Measurements from ENCODE around the gene GLG1.
A peak's percentile ranks its signal among the peaks of the same experiment; 100 is the strongest.
"Not testable (repeated sequence)": the region's sequence is repeated elsewhere in the genome, so short reads cannot be mapped to it uniquely, and the experiment has no call there.

GLG1 gene

DNA sequence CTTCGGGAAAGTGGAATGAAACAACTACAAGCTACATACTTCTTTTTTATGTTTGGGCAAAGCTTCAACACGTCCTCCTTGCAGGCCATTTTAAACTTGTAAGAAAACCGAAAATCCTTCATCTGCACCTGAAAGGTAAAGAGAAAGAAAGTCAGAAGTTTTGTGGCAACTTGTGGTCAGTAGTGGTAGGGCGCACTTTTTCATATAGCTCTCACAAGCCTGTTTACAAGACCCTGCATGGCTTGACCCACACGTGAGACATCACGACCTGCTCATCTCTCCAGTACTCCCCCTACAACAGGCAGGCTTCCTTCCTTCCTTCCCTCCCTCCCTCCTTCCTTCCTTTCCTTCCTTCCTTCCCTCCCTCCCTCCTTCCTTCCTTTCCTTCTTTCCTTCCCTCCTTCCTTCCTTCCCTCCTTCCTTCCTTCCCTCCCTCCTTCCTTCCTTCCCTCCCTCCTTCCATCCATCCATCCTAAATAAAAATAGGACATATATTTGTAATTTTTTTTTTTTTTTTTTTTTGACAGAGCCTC is 136.9 kb downstream of the GLG1 start:
- no peak for DNase-seq

DNA sequence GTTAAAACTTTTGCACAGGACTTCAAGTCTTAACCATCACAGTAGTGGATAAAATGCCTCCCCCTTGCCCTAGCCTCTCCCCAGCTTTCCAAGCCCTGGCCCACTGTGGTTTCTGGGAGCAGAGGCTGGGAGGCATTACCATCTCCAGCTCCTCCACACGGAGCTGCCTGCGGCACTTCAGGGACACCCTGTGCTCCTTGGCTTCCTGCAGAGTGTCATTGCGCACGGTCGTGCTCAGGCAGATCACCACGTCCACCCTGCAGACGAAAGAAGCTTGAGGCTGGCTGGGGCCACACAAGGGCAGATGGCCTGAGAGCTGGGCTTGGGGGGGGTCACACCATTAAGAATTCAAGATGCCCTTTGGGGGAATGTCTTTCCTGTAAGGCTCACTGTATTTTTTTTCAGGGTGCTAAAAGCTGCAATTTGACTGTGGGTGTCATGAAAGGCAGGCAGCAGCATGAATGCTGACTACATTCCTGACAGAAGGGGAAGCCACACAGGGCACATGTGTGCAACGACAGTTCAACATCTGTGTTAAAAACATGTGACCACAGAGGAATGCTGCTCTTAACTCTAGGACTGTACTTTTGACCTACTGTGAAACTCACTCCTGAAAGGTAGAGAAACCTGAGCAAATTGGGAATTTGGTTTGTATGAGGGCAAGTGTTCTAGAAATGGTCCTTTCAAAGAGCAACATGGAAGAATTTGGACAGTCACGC is 137.9 kb downstream of the GLG1 start:
- DNase-seq = no peak

DNA sequence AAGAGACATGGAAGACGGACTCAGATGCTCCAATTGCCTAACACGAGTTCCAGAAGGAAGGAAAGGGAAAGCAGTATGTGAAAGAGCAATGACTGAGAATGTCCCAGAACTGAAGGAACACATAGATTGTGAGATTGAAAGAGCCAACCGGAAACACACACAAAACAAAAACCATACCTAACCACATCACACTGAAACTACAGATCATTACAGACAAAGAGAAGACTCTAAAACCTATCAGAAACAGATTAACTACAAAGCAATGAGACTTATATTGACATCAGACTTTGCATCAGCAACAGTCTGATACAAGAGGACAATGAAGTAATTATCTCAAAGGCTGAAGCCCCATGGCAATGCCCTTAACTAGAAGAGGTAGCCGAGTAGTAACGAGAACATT is 140.0 kb downstream of the GLG1 start:
- DNase-seq = no peak

DNA sequence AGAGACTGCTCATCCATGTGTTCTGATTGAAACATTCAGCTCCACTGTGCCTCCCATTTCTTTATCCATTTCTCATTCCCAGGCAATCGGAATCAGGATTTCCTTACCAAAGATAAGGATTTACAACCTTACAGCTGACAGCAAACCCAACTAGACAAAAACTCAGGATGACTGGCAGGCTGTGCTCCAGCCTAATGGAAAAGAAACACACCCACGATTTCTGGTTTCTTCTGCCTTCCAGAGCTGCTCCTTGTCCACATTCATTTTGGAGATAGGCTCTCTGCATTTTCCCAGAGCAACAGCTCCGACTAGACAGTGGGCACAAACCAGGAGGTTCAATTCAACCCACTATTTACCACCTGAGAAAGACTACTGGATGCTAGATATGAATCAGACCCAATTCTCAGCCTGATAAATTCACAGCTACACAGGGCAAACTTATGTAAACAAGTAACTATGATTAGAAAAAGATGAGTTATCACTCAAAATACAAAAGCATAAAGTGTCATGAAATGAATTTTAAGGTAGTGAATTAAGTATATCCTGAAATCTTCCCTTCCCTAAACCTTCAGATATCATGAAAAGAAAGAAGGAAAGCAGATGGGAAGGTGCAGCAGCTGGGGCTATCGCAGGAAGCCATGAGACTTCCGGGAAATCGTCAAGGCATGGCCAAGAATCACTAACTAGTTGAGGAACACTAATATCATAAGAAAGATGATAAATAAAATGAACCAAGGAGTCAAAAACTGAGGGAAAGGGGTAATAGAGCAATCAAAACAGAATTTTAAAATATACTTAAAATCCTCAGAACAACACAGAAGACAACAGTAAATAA is 140.8 kb downstream of the GLG1 start:
- DNase-seq = no peak

DNA sequence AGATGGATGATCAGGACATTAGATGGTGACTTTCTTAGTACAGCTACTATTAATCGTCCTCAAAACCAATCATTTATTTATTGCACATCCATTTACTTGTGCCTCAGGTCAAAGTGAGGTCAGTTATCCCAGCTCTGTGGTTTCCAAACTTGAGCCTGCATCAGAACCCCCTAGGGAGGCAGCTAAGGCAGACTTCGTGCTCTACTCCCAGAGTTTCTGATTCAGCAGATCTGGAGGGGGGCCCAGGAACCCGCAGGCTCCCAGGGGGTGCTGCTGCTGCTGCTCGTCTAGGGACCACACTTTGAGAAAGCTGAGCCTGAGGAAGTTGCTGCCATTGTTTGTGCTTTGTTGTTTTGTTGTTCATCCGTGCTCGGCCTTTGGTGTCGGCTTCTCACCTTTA is 141.6 kb downstream of the GLG1 start:
- DNase-seq = no peak

DNA sequence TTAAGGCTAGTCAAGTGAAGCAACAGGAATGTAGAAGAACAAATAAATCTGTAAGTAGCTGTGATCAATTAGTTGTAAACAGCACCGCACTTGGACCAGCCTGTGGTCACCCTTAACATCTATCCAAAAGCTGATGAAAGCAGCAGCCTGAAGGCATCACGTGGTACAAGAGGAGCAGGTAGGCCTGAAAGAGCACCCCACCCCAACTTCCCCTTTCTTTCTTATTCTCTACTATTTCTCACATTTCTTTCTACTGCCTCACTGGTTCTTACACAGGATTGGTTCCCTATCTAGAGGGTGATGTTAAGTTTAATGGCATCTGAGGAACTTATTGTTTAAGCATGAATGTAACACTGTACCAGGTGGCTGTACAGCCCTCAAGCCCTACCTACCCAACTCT is 143.0 kb downstream of the GLG1 start:
- no peak for DNase-seq

DNA sequence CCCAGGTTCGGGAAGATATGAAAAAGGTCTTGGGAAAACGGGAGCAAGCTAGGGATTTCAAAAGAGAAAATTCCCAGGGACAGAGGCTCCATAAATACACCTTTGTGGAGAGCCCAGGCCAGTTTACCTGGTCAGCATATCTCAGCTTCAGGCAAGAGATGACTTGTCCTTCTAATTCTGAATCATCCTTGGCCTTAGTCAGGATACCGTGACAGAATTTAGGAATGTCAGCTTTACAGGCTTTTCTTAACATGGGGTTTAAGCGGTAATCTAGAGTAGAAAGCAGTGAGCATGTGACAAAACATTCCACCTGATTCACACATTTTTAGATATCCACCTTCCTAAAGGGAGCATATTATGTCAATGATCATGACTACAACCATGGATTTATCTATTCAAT is 144.6 kb downstream of the GLG1 start:
- DNase-seq = no peak

DNA sequence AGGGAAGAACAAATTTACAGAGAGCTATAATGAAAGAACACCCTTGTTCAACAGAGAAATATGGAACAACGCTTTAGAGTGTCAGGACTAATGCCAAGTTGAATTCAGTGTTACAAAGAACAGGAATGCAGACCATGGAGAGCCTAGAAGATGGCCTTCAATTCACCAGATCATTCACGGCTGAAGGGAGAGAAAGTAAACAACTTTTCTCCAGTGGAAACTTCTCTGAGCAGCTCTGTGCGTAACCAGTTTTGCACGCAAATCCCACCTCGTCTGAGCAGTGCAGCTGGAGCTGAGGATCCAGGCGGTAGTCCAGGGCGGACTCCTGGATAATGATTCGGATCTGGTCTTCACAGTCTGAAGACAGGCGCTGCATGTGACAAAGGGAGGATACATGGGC is 145.1 kb downstream of the GLG1 start:
- DNase-seq = no peak

DNA sequence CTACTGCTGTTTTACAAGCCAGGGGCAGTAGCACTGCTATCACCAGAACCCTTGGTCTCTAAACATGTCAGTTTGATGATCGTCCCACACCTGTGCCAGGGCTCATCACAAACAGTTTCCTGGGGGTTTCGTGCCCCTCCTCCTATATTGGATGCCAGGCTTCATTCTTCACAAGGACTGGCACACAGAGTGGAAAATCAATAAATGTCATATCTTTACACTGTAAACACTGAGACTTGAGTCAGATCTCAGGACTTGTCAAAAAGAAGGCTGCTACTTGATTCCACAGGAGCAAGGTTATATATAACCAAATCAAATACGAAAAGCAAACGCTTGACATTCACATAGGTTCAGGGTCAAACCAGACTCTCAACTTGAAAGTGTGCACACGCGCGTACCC is 146.4 kb downstream of the GLG1 start:
- no peak for DNase-seq

DNA sequence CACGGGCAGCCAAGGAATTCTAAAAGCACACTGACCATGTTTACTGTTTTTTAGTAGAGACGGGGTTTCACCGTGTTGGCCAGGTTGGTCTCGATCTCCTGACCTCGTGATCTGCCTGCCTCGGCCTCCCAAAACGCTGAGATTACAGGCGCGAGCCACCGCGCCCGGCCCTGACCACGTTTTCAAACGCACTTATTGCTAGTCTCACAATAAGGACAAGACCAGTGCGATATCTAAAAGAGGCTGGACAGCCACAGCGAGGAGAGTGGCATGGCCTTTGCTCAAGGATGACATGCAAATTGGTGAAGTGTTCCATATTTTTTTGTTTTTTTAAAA is 150.7 kb downstream of the GLG1 start:
- no peak for DNase-seq

DNA sequence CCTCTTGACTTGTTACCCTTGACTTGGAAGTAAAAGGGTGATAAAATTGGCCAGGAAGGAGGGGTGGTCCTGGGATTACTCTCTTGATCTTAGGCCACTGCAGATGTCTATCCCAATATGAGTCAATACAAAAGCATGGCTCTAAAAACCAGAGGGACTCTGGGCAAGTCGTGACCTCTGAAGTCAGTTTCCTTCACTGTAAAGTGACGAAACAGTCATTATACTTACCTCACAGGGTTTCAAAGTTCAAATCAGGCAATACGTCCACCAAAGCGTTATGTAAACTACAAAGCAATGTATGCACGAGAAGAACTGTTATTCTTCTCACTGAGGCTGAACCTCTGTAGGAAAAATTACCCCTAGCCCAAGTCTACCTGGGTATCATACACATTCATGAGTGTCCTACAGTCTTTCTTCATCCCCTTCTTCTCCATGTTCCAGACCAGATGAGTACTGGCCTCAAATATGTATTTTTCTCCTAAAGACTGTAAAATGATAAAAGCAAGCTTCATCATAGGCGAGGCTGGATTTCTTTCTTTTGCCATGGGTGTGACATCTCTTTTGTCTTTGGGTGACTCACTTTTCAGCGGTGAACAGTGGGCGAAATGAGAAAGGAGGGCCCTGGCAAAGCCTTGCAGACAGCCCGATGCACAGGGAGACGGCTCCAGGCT is 151.2 kb downstream of the GLG1 start:
- DNase-seq = peak; percentile 50

DNA sequence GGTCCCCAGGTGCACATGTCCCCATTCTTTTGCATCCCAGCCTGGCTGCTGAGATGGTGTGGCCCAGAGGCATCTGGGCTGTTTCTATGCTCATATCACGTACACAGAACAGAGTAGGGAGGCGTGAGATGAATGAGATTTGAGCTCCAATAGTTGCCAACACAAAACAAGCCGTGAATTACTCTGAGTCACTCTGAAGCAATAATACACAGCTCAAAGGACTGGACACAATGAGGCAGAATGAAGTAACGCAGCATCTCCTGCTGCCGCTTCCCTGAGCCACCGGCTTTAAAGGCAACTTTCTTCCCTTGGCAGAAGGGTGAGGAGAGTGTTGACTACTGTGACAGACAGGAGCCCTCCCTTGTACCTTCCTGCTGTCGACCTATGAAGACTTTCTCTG is 151.7 kb downstream of the GLG1 start:
- no peak for DNase-seq

DNA sequence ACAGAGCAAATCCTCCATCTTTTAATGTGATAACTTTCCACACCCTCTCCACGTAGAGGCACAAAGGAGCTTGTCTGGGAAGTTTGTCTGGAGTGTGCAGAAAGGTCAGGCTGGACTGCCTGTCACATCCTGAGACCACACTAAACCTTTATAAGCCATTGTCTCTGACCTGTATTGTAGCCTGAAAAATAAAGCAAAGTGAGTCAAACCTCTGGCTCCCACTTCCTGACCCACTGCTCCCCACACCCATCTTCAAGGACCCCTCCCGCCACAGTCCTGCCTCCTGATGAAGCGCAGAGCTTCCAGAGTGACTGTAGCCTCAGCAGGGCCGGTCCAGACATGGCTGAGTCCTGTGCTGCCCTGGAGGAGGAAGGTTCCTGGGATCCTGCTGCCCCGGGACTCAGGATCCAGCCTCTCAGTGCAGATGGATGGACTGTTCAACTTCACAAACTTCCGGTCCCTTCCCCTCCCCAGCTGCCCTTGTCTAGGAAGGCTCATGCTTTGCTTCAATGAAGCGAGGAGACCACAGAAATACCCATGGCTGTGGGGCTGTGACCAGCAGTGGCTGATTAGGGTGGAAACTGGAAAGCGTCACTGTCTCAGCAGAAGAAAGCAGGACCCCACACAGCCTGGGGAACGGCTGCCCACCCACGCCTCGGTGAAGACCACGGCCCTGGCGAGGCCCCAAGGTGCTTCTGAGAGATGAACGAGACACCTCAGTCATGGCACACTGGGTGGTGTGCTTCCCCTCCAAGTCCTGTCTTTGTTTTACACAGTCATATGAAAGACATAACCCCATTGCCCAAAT is 154.8 kb downstream of the GLG1 start:
- DNase-seq = no peak

DNA sequence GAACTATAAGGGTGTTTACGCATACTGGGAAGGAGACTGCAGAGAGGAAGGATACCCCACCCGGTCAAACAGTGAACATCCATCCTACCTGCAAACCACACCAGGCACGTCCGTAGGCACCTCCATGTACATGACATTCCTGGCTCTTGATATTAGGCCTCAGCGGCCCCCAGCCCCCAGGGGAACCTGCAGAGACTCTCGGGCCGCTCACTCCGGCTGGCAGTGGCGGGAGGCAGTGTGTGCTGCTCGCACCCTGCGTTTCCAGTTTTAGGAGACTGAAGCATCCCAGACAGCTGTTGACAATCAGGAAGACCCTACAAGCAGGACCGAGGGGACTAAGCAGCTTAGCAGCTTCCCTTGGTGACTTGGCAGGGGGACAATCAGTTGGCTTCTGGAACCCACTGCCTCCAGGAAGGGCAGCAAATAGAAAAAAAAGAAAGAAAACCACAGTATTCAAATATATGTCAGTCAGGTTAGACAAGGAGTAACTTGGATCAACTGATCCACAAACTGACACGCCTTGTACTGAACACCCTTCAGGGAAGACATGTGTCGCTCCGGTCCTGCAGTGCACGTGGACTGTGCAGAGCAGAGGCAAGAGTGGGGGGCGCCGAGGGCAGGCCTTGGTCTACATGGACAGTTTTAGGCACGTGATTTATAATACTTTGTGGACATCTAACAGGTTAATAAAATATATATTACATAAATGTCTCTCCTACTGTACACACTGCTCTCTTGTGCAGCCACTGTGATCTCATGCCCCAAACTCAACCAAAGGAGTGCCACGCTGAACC is 155.8 kb downstream of the GLG1 start:
- DNase-seq = no peak

DNA sequence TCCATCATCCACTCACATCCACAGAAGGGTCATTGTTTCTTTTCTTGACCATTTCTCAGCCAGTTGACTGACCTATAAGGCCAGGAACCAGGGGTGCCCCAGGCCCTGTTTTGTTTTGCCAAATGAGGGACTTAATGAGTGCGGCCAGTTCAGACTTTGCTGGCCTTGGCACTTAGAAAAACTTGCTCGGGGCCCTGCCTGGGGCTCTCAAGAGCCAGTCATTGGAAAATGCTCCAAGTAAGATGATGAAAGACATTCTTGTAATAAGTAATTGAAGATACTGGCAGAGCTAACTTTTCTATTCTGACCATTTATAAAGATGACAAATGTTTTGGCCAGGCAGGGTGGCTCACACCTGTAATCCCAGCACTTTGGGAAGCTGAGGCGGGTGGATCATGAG is 156.7 kb downstream of the GLG1 start:
- DNase-seq = no peak

DNA sequence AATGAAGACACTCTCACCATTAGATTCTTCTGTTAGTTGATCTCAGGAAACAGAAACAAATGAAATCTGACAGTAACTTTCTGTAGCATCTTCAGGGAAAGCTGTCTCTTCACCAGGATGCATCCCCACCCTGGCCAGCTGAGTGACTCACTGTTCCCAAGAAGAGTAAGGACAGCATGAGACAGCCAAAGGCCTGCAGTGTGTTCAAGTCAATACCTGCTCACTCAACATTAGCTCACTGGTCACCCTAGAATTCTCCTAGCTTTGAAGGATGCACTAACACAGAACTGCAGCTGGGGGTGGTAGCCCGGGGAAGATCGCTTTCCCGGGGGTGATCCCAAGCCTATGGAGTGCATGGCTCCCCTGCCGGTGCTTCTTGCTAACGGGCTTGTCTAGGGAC is 157.4 kb downstream of the GLG1 start:
- DNase-seq = peak; percentile 84

DNA sequence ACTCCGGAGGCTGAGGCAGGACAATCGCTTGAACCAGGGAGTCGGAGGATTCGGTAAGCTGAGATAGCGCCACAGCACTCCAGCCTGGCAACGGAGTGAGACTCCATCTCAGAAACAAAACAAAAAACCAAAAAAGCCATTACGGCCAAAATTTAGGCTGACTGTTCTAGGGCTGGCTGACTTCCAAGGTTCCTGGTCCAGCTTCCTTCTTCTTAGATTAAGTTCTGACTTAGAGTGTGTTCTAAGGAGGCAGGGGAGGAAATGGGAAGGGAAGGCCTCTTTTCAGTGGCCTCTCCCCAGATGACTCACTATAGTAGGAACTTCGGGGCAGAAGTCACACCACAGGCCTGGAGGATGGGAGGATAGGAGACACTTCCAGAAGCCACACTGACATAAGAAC is 157.9 kb downstream of the GLG1 start:
- peak; percentile 94 for DNase-seq

DNA sequence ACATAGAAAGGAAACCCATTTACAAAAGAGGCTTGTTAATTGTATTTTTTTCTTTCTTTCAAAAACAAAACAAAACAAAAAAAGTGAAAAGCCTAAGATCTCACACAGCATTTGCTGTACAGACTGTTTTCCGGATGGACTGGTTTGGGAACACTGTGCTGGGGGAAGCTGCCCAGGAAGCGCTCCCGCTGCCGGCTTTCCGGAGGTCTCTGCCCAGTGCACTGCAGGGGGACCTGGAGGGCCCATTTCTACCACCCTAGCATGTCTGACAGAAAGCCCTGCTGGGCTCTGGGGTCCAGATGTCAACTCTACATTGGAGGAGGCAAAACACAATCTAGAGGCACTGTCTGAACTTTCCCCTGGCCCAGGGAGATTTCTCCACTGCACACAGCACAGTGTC is 159.3 kb downstream of the GLG1 start:
- no peak for DNase-seq

DNA sequence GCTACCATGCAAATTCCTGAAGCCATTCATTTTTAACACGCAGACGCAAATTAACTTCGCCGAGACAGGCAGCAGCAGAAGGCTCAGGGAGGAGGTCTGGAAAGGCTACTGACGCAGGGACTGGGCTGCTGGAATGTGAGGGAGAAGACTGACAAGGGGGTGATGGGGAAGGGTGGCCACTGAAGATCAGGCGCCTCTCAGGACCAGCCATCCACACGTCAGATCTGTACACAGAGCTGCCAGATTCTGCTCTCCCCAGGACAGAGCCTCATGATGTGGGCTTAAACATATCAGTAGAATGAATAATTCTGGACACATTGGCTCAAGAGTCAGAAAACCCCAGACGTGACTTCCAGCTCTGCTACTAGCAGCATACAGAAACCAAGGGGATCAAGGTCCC is 160.0 kb downstream of the GLG1 start:
- no peak for DNase-seq

DNA sequence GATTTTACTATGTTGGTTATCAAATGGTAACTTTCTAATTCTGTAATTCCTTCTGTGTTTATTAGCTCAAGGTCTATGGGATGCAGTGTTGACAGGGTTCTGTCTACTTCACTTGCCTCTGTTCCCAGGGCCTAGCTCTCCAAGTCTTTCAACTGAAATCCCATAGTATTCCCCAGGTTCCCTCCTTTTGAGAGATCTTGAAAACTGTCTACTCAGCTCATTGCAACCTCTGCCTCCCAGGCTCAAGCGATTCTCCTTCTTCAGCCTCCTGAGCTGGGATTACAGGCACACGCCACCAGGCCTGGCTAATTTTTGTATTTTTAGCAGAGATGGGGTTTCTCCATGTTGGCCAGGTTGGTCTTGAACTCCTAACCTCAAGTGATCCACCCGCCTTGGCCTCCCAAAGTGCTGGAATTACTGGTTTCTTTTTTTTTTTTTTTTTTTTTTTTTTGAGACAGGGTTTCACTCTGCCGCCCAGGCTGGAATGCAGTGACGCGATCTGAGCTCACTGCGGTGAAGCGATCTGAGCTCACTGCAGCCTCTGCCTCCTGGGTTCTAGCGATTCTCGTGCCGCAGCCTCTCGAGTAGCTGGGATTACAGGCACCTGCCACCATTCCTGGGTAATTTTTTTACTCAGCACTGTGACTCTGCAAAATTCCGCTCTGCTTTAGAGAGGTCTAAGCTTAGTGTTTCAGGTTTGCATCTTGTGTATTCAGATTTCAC is 163.1 kb downstream of the GLG1 start:
- not testable (repeated sequence) for DNase-seq

DNA sequence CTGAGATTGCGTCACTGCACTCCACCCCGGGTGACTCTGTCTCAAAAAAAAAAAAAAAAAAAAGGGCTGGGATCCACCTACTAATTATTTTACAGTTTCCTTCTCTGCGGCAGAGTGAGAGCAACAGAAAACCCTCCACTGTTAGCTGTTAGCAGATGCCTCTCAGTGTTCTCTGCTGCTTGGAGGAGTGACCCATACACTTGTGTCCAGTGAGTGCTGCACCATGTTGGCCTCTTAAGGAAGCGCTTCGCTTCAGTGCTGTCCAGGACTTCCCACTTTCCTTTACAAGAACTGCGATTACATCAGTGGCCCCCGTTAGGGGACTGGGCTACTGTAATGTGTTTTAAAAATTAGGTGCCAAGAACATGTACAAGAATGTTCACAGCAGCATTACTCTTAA is 167.2 kb downstream of the GLG1 start:
- DNase-seq = no peak

All from fibroblast of skin of back (primary cell).